Kidney epithelial cell (primary cell): Measurements from ENCODE around the gene CAPN9. TPM values are rescaled to one million over a fixed set of nuclear protein-coding genes. Genes with fewer than 3 reads are reported as not detected.

Experiments
- DNase-seq: peaks from one replicate; pipeline ENCODE4 v3.0.0-alpha.2; 2010; ENCODE audit warnings: low read depth
- H3K27me3 ChIP-seq: 2 replicates; pipeline ENCODE4 v1.6.0; 2011; ENCODE audit warnings: low read length; ENCODE audit not compliant: control insufficient read depth, insufficient read depth
- H3K36me3 ChIP-seq: 2 replicates; pipeline ENCODE4 v1.5.1; 2011; ENCODE audit warnings: low read length; ENCODE audit not compliant: control insufficient read depth, insufficient read depth
- H3K4me3 ChIP-seq: 2 replicates; pipeline ENCODE4 v1.5.1; 2011; ENCODE audit warnings: low read depth, mild to moderate bottlenecking, control low read depth, low read length
- CTCF ChIP-seq: IDR thresholded peaks from 2 replicates; pipeline ENCODE4 v1.5.1; 2011; ENCODE audit warnings: mild to moderate bottlenecking, moderate library complexity, low read length, control low read depth, inconsistent platforms; ENCODE audit not compliant: insufficient read depth, poor library complexity, severe bottlenecking
- total RNA-seq: library from RNA; depleted of rRNA; stranded (reverse); fragments of >200 nt; gene quantifications from 2 replicates; pipeline ENCODE4 v1.2.3, GENCODE V29; 2015

The CAPN9 gene
- total RNA-seq, 1 donor from 2014 or later, result 0.04 TPM

GRCh38 chr1:230797376-230797920 lies 50.3 kb downstream of the CAPN9 start:
- TF ChIP-seq CTCF, result no peak
- Histone ChIP-seq H3K36me3 (no peaks in the 10 kb centered on the region), H3K27me3 (peaks cover 8% of the 10 kb centered on the region), H3K4me3 (no peak overlapping the region)
- DNase-seq, result no peak

- TF ChIP-seq CTCF, result peak; percentile 77
- H3K27me3 ChIP-seq, result peaks cover 8% of the 10 kb centered on the region
- DNase-seq, result peak; percentile 26
- H3K36me3 ChIP-seq, result no peaks in the 10 kb centered on the region
- H3K4me3 ChIP-seq, result no peak overlapping the region
These were observed 50.8 kb downstream of the CAPN9 start for GRCh38 chr1:230797942-230798365.

- DNase-seq, result no peak
- Histone ChIP-seq H3K4me3 (no peak overlapping the region), H3K27me3 (peaks cover 8% of the 10 kb centered on the region), H3K36me3 (no peaks in the 10 kb centered on the region)
- TF ChIP-seq CTCF, result no peak
These were observed 51.3 kb downstream of the CAPN9 start for GRCh38 chr1:230798491-230798890.

- no peak overlapping the region for H3K4me3 ChIP-seq
- DNase-seq, result no peak
- TF ChIP-seq CTCF, result no peak
- H3K36me3 ChIP-seq, result no peaks in the 10 kb centered on the region
- H3K27me3 ChIP-seq, result peaks cover 3% of the 10 kb centered on the region
These were observed 54.0 kb downstream of the CAPN9 start for GRCh38 chr1:230800891-230801840.

- TF ChIP-seq CTCF, result no peak
- no peaks in the 10 kb centered on the region for H3K36me3 ChIP-seq
- H3K27me3 ChIP-seq, result no peaks in the 10 kb centered on the region
These were observed 57.2 kb downstream of the CAPN9 start for GRCh38 chr1:230804396-230804795.

More at GRCh38 chr1:230804396-230804795, 57.2 kb downstream of the CAPN9 start:
- DNase-seq, result no peak
- H3K4me3 ChIP-seq, result no peak overlapping the region
